NCI-H2196 (cell line): ENCODE results near the gene HSPB8.
"Not testable (repeated sequence)": the region's sequence is repeated elsewhere in the genome, so short reads cannot be mapped to it uniquely, and the experiment has no call there.

Experiments used
- DNase-seq: peaks from one replicate; lab custom pipeline; 2025; ENCODE audit not compliant: unreplicated experiment; lab: John Stamatoyannopoulos, UW

Gene HSPB8

DNA sequence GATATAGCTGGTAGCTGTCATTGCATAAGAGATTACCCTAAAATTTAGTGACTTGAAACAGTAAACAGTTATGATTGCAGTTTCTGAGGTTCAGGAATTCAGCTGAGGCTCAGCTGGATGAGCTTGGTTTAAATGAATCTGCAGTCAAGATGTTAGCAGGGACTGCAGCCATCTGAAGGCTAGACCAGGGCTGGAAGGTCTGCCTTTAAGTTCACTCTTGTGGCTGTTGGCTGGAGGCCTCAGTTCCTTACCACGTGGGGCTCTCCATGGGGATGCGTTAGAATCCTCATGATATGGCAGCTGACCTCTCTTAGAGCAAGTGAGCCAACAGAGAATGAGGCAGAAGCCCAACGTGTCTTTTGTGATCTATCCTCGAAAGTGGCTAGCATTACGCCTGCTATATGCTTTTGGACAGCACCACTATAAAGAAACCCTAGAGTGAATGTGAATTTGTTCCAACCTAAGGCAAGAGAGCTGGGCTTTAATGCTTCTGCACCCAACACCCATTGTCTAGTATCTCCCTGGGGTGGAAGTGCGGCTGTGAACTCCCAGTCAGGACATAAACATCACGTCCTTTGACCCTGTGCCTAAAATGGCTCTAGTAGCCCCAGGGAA is 26.0 kb downstream of the HSPB8 start:
- DNase-seq, result no peak

DNA sequence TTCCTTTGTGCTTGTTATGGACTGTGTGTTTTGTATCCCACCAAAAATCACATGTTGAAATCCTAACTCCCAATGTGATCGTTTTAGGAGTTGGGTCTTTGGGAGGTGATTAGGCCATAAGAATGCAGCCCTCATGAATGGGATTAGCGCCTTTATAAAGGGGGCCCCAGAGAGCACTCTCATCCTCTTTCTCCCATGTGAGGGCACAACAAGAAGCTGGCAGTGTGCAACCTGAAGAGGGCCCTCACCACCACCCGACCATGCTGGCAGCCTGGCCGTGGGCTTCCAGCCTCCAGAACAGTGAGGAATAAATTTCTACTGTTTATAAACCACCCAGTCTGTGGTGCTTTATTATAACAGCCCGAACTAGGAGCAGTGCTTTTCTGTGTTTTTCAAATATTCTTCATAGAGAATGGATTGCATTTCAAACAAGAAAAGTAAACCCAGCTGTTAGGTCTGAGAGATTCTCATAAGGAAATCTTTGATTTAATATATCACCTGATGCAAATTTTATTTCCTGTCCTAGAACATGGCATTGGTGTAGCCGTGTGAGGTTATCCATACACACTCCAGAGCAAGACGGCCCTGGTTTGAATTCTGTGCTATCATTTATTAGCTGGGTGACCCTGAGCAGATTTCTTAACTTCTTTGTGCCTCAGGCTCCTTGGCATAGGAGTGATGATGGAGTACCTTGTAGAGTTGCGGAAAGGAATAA is 27.8 kb downstream of the HSPB8 start:
- DNase-seq, result no peak

DNA sequence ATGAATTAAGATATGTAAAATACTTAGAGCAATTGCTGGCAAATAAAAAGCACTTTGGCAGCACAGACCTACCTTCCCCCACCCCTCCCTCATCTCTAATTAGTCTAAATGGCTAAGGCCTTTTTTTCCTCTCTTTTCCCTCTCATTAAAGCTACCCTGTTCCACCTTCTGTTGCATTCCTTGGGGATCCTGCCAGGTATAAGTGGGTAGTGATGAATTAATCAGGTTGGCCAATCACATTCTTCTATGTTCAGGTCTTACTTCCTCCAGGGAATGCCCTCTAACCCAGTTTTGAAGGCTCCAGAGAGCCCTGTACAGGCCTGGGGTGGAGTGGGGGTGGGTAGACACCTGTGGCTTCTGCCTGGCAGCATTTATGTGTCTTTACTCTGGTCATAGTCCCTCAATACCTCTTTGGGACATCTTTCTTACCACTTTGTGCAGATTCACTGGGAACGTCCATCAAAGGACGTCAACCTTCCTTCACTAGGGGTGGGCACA is 28.4 kb downstream of the HSPB8 start:
- no peak for DNase-seq

DNA sequence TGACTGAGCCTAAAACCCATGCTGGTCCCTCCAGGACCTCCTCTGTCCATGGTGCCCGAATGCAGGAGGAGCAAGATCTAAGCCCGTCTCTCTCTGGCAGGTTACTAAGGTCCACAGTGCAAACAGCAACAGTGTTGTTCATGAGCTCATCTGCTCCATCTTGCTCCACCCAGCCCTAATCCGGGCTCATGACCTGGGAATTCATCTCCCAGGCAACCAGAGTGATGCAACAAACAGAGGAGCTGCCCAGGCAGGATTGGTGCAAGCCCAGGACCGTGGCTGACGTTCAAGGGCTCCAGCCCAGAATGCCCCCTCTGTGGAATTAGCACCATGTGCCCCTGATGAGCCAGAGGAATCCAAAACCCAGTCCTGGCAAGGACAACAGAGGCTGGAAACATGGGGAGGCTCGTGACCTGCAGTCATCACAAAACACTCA is 29.9 kb downstream of the HSPB8 start:
- peak; percentile 82 for DNase-seq

DNA sequence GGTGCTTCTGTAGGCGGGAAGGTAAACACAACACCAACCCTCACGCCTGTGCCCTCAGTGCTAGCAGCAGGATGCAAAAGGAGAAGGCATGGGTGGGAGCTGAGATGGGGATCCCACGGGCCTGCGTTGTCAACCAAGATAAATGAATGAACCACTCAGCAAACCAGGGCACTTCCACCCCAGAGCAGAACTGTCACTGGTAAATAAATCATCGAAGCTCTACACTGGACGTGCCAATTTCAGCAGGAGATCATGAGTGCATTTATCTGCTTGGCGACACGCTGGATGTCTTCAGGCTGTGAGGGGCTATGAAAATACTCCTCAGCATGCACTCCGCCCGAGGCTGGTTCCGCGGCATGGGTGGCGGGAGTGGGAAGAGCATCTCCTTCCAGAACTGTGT is 33.2 kb downstream of the HSPB8 start:
- no peak for DNase-seq

DNA sequence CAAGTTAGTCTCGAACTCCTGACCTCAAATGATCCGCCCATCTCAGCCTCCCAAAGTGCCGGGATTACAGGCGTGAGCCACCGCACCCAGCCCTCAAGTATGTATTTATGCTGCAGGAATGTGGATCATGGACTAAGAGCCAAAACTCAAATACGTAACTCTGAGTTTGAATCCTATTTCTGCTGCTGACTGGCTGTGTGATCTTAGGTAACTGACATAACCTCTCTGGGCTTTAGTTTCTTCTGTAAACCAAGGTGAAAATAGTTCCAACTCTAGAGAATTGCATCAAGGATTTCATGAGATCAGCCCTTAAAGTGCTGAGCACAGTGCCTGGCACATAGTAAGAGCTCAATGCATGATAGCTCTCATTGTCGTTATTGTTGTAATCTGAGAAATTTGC is 37.4 kb downstream of the HSPB8 start:
- no peak for DNase-seq

DNA sequence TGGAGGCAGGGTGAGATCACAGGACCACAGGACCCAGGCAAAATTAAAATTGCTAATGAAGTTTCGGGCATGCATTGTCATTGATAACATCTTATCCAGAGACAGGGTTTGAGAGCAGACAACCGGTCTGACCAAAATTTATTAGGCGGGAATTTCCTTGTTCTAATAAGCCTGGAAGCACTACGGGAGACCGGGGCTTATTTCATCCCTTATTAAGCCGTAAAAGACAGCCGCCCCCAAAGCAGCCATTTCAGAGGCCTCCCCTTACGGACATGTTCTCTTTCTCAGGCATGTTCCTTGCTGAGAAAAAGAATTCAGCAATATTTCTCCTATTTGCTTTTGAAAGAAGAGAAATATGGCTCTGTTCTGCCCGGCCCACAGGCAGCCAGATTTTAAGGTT is 40.1 kb downstream of the HSPB8 start:
- DNase-seq, result not testable (repeated sequence)

DNA sequence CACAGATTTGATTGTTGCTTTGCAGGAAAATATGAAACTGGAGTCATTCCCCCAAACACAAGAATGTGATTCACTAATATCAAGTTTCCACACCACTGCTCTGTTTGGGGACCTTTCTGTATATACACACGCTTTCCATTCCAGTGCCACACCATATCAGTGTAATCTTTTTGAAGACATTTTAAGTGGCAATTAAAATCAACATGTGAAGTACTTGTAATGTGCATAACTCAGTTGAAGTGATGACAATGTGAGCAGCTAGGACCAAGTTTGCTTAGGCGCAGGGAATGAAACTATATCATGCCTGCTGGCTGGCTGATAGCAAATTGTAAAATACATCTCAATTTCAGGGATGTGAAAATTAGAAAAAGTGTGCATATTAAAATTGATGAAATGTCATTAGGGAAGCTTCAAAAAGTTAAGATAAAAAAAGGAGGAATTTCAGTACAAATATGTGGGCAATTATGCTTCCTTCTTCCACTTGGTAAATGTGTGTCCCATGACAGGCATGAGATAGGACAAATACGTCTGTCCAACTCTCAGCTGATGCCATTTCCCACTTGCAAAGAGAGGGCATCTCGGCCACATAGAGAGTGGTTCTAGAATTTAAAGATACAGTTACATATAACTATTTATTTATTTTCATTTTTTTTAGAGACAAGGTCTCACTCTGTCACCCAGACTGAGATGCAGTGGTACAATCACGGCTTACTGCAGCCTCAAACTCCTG is 43.7 kb downstream of the HSPB8 start:
- DNase-seq, result no peak

DNA sequence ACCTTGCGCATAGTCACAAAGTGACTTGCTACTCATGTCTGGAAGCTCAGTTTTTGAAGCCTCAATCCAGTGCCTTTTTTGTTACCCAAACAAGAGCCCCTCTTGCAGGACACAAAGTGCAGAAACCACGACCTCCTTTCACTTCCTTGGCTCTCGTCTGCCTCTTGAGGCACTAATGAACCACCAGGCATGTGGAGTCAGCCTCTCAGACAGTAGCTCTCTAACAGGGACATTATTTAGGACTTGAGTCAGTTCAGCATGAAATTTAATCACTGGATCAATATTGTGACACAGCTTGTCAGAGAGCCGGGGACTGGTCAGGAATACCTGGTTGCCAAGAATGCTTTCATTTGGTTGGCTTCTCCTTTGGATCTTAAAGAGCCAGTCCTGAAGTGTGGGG is 46.7 kb downstream of the HSPB8 start:
- DNase-seq, result peak; percentile 37

DNA sequence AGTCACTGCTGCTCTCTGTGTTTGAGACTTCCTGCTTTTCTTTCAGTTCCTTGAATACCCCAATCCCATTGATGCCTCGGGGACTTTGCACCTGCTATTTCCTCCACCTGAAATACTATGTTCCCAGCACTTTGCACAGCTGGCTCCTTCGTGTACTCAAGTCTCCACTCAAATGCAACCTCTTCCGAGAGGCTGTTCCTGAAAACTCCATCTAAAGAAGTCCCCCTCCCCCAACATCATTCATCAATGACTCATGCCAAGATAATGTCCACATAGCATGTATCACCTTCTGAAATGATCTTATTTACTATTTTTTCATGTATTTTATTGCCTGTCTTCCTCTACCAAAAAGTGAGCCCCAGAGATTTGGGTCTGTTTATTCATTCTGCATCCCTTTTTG is 48.6 kb downstream of the HSPB8 start:
- no peak for DNase-seq

DNA sequence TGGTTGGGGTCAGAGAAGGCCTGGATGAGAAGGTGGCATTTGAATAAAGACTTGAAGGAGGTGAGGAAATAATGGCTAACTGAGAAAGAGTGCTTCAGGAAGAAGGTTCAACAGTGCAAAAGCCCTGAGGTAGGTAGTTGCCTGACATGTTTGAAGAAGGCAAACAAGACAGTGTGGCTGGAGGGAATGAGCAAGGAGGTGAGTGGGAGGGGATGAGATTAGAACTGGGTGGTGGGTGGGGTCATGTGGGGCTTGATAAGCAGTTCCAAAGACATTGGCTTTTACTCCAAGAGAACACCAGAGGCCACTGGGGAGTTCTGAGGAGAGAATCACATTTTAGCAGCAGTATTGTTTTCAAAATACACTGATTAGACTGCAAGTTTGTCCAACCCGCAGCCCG is 50.5 kb downstream of the HSPB8 start:
- no peak for DNase-seq

DNA sequence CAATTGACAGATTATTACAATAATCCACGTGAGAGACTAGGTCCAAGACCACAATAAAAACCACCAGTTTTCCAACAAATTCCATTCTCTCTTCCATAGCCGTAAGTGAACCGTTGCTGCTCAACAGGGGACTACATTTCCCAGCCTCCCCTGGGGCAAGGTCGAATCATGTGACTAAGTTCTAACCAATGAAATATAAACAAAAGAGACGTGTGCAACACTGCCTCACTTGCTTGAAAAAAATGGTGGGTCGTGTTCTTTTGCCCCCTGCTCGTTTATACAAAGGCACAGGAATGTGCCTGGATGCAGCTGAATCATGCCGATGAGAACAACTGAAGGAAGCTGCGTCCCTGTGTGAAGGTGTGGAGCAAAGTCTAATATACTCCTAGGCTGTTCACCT is 51.1 kb downstream of the HSPB8 start:
- no peak for DNase-seq

DNA sequence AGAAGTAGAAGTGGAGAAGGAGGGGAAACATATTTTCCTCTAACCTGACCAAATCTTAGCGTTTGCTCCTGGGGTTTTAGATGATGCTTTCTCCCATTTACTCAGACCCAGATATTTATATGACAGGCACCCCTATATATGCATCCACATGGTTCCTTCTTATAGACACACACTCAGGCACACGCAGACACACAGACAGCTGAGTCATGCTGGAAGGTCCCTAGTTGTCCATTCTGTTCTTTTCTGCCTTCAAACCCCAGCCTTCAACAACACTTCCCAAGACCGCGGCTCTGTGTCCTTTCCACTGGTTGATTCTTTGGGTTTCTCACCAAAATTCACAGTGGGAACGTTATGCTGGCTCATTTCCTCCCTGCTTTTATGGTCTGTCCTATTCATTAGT is 52.1 kb downstream of the HSPB8 start:
- no peak for DNase-seq

DNA sequence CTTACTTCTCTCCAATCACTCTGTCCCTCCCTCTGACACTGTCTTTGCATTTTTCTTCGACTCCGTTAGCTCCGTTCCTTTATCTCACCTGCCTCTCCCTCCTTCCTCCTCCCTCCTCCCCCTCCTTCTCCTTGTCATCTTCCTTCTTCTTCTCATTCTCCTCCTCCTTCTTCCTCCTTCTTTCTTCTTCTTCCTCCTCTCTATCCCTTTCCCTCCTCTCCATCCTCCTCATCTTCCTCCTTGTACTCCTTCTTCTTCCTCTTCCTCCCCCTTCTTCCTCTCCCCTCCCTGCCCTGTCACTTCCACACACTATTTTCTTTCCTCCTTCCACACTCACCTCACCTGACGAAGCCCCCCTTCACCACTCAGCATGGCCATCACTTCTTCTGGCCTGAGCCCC is 53.0 kb downstream of the HSPB8 start:
- no peak for DNase-seq

DNA sequence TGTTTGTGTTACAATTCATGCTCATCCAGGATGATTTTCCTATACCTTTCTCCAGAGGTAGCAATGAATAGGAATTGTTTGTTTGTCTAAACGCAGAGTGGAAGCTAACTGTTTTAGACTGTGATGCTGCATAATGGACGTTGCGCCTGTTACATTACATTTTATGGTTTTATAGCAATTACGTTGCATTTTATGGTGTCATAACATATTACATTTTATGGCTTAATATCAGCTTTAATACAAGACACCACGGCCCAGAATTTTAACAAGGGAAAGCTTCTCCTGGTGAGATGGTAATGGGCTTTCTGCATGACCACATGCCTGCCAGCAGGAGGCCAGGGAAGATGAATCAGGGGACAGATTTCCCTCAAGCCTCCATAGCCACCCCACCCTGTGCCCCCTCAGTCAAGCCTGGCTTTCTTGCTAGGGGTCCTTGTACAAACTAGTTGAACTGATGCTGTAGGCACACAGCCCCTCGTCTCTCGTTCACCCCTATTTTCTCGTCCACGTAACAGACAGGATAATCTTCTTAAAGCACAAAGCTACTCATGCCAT is 56.5 kb downstream of the HSPB8 start:
- no peak for DNase-seq

DNA sequence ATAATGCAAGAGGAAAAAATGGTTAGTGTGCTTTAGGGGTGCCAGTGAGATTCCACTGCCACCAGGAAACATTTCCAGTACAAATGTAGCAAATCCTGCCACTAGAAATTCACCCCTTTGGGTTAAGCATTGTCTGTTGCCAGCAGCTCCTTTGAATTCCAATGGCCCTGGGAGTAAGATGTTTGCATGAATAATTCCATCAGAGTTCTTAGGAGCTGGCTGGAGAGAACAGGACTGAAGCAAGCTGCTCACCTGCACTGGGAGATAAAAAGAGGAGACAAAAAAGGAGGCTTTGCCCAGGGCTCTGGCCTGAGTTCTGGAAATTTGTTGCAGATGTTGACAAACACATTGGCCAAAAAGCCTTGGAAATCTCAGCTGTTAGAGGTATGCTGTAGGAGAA is 57.6 kb downstream of the HSPB8 start:
- DNase-seq, result no peak

DNA sequence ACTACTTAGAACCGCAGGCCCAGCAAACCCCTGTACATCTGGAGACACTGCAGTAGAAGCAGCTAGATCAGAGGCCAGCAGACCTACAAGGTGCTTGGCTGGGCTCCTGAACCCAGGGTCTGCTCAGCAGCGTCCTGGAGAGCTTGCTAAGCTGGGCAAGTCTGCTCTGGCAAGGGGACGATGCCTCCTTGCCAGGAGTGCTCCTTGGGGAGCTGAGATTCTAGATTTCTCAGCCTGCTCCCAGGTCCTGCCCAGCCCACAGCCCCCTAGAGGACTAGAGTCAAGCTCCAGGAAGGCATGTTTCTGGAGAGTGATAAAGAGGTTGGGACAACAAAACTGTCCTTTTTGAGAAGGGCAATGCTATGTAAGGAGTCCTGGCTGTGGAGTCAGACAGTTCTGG is 60.3 kb downstream of the HSPB8 start:
- no peak for DNase-seq

DNA sequence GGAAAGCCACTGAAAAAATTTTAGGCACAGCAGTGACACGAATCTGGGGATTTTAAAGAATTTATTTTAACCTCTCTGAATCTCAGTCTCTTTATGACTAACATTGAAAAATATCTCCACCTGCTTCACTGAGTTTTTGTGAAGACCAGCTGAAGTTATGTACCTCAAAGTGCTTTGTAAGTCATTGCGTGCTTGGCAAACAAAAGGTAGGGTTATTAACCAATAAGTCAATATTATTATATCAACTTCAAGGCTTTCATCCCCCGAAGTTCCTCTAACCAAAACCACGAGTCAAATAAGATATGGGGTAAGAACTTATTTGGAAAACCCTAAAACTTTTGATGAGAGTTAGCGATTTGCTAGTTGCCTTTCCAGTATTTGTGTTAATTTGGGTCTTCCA is 62.3 kb downstream of the HSPB8 start:
- no peak for DNase-seq

DNA sequence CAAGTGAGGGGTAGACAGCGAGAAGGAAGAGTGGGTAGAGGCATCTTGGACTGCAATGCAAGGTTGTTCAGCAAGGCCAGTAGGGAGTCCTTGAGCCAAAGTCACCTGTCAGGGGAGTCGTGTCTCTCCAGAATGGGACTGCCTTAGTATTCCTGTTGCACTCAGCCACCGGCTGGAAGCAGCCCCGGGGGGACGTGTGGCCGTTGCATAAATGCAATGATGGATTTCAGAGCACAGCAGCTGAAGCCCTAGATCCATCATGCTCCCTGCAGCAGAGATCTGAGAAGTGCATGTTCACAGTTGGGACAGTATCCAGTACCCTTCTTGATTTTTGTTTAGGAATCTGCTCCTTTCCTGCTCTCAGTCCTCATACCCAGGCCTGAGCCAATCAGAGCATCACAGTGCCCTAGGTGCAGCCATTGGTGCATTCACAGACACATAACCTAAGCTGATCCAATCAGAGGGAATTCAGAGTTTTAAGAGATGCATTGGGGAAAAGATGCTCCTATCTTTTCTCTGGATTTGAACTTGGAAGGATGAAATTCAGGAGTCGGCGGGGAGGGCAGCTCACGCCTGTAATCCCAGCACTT is 62.9 kb downstream of the HSPB8 start:
- DNase-seq, result no peak
